NCI-H226 (cell line): ENCODE measurements around the gene RFESD.
"Not testable (repeated sequence)": the region's sequence is repeated elsewhere in the genome, so short reads cannot be mapped to it uniquely, and the experiment has no call there.

Source experiments
- DNase-seq: peaks from one replicate; pipeline ENCODE4 v3.0.0-alpha.2; 2015

RFESD gene

GRCh38 chr5:95667678-95668077 is 21.1 kb downstream of the RFESD start:
- DNase-seq: no peak

GRCh38 chr5:95668216-95668615 is 21.6 kb downstream of the RFESD start:
- DNase-seq: no peak

- DNase-seq: no peak
These were observed 22.2 kb downstream of the RFESD start for GRCh38 chr5:95668728-95669127.

GRCh38 chr5:95669540-95669939 is 23.0 kb downstream of the RFESD start:
- DNase-seq: no peak

GRCh38 chr5:95669985-95670384 is 23.4 kb downstream of the RFESD start:
- DNase-seq: no peak

GRCh38 chr5:95670568-95670967 is 24.0 kb downstream of the RFESD start:
- DNase-seq: no peak

GRCh38 chr5:95671826-95672225 is 25.2 kb downstream of the RFESD start:
- no peak for DNase-seq

GRCh38 chr5:95672641-95673040 is 26.1 kb downstream of the RFESD start:
- DNase-seq: no peak

GRCh38 chr5:95673081-95673480 is 26.5 kb downstream of the RFESD start:
- no peak for DNase-seq

GRCh38 chr5:95682891-95683290 is 36.3 kb downstream of the RFESD start, which contains the start of gene SPATA9:
TSS of gene SPATA9 (minus strand) at chr5:95682991. CDS start at chr5:95682854, 137 bp downstream.
- DNase-seq: no peak

GRCh38 chr5:95684361-95684760 is 37.8 kb downstream of the RFESD start:
- no peak for DNase-seq

- DNase-seq: no peak
These were observed 40.1 kb downstream of the RFESD start for GRCh38 chr5:95686651-95687050.

- DNase-seq: no peak
These were observed 43.1 kb downstream of the RFESD start for GRCh38 chr5:95689680-95690079.

GRCh38 chr5:95690333-95690732 is 43.8 kb downstream of the RFESD start:
- no peak for DNase-seq

GRCh38 chr5:95697781-95698681 is 51.5 kb downstream of the RFESD start:
- DNase-seq: no peak

- no peak for DNase-seq
These were observed 52.8 kb downstream of the RFESD start for GRCh38 chr5:95699337-95699736.

GRCh38 chr5:95701074-95701473 is 54.5 kb downstream of the RFESD start:
- DNase-seq: no peak

GRCh38 chr5:95704150-95704549 is 57.6 kb downstream of the RFESD start:
- no peak for DNase-seq

GRCh38 chr5:95706196-95706595 is 59.6 kb downstream of the RFESD start:
- not testable (repeated sequence) for DNase-seq

GRCh38 chr5:95707055-95707454 is 60.5 kb downstream of the RFESD start:
- no peak for DNase-seq
